ENCODE data around the gene CFAP58.
A peak's percentile ranks its signal among the peaks of the same experiment; 100 is the strongest.

The CFAP58 gene, protein sequence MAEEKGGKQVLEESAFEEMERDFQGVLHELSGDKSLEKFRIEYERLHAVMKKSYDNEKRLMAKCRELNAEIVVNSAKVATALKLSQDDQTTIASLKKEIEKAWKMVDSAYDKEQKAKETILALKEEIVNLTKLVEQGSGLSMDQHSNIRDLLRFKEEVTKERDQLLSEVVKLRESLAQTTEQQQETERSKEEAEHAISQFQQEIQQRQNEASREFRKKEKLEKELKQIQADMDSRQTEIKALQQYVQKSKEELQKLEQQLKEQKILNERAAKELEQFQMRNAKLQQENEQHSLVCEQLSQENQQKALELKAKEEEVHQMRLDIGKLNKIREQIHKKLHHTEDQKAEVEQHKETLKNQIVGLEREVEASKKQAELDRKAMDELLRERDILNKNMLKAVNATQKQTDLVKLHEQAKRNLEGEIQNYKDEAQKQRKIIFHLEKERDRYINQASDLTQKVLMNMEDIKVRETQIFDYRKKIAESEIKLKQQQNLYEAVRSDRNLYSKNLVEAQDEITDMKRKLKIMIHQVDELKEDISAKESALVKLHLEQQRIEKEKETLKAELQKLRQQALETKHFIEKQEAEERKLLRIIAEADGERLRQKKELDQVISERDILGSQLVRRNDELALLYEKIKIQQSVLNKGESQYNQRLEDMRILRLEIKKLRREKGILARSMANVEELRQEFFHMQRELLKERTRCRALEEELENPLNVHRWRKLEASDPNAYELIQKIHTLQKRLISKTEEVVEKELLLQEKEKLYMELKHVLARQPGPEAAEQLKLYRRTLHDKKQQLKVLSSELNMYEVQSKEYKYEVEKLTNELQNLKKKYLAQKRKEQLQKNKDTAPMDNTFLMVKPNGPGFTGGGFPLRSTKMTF

DNA sequence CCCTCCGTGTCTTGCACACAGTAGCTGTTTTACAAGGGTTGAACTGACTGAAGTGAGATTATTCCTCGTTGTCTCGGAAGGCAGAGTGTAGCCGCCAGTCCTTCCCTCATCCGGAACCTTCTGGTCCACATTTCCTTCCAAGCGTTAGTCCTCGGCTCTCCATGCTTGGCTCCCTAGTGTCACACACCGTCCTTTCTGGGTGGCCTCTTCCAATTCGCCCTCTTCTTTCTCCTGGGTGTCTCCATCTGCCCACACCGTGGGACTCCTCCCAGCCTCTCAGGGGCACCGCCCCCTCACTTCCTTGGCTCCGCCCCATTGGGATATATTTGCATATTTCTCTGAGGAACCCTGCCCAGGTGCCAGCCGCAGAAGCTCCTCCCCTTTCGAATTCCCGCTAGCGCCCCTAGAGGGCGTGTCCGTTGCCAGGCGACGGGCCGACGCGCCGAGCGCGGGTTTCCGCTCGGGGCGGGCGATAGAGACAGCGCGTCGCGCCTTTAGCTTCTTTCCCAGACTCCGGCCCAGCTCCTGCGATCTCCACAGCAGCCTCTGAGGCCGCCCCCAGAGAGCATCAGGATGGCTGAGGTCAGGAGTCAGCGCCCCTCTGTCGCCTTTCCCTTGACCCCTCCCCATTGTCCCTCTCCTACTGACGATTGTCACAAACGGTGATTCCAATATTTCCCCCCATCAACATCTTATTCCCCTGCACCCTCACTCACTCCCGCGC is at the start of gene CFAP58:
Gene CFAP58 (plus strand): TSS at position 509 of the 724 bp plus-strand sequence. CDS start 65 bp downstream, at position 574.
- peak in 55 of 56 donors; percentile 35 to 94 (median 80) for DNase-seq

DNA sequence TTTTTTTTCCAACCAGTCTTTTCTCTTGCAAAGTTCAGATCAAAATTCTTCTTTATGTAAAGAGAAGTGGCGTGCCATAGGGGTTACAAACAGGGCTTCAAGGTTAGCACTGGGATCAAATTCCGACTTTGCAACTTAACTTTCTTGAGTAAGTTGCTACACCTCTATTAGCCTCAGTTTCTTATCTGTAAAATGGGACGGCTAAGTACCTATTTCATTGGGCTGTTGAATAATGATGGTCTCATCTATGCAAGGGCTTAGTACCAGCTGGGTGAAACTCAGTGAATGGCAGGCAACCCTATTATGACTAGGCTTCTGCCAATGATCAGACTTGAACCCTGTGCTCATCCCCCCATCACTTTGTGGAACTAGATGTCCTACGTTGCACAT is 49.3 kb upstream of the CFAP58 start:
- no peak for DNase-seq

DNA sequence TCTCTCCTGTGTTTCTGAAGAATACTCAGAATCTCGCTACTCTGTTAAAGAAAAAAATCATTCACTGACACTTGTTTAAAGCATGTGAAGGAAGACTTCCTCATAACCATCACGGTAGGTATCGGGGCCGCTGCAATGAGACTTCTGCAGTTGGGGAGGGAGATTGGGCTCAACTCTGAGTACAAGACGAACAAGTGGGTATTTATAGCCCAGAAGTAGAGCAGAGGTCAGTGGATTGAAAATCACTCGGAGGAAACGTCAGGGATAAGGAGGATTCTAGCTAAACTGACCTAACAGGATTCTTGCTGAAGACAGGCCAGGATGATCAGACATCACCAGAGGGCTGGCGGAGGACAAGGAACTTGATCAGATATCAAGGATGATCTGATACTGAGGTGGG is 48.7 kb upstream of the CFAP58 start:
- DNase-seq = no peak

DNA sequence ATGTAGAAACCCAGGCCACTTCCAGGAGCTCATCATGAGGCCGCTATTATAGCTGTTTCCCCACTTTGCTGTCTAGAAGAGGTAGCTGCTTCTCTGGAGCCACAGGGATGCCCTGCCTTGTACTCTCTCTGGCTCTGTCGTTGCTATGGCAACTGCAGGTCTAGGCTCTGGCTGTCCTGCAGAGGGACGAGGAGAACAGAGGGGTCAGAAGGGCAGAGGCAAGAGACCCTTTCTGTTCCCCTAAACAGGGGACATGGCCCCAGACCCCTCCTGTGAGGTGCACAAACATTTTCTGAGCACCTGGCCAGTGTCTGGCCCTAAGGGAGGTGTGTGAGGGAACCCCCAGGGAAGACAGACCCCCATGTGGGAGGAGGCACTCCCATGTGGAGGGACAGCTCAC is 46.7 kb upstream of the CFAP58 start:
- DNase-seq = no peak

DNA sequence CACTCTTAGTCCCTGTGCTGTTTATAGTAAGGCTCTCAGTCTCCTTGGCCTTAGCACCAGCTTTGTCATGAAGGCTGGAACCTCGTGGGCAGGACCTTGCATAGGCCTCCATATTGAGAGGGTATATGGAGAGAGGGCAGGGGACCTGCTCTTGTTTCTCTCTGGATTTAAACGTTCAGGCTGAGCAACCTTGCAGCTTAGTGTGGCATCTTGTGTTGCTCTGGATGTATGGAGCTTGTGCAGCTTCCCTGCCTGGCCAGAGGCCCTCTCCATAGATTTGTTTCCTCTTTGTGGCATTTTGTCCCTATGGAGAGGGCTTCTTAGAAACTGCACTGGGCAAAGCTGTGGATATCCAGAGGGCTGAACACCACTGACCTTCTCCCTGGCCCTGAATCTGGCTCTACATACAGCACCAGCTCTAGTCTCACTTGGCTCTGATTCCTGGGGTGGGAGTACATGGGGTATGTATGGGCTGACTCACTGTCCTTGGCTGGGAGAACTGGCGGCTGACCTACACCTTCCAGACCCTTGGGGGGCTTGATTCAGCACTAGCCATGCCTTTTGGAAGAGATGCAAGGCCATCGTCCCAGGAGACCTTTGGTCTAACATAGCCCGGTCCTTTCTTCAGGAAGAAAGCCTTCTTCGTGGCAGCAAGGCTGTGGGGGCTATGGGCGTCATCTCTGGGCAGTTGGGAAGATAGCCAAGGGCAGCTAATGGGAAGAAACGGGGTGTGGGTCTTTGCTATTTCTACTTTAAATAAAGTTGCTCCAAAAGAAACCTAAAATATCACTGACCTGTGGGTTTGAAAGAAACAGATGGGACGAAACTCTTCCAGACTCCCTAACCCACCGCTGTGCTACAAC is 45.8 kb upstream of the CFAP58 start:
- no peak for DNase-seq

DNA sequence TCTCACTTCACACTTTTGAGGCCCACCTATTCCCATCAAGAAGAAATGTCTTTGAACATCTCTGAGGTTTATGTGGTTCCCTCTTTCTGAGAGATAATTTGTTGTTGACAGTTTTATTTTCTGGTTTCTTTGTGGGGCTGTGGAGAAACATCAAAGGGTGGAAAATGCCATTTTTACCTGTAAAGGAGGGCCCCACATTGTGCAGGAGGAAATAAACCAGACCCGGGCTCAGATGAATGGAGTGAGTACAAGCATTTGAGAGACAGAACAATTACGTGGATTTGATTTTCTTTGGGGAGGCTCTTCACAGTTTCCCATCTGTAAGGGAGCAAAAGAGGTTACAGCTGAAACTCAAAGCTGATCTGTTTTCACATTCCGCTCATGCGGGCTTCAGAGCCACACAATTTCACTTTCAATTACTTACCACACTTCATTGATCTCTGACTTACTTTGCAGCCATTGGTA is 45.2 kb upstream of the CFAP58 start:
- DNase-seq = no peak

DNA sequence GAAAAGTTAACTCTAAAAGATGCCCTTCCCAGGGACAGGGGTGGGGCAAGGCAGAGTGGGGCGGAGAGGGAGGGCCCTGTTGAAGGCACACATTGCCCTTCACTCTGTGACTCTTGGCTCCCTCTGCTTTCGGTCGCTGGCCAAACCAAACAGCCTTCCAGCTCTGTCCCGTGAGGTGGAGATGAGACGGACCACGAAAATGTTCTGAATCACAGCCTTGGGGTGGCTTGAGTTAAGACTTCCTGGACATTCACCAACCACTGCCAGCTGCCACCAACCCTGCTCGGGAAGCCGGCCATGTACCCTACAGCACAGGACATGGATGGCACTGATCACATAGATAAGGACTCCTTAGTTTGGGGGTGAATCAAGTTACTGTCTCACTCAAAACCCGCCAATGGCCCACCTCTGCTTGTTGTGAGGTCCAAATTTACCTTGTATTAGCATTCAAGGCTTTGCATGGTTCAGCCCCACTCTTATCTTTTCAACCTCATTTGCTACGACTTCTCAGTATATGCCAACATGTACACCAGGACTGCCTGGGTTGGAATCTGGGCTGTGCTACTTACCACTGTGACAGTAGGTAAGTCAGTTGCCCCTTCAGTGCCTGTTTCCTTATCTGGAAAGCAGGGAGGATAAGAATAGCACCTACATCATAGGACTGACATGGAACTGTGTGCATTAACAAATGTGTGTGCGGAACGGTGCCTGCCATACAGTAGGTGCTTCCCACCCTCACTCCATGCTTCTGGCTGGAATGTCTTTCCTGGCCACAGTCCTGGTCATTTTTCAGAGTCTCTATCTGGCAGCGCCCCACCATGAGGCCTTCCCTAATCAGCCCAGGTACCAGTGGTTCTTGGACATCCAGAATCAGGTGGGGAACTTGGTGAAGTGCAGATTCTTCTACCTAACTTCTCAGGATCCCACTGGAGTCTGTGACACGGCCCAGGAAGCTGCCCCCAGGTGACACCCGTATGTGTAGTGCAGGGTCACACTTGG is 43.4 kb upstream of the CFAP58 start:
- peak in 1 of 56 donors; percentile 6 for DNase-seq

DNA sequence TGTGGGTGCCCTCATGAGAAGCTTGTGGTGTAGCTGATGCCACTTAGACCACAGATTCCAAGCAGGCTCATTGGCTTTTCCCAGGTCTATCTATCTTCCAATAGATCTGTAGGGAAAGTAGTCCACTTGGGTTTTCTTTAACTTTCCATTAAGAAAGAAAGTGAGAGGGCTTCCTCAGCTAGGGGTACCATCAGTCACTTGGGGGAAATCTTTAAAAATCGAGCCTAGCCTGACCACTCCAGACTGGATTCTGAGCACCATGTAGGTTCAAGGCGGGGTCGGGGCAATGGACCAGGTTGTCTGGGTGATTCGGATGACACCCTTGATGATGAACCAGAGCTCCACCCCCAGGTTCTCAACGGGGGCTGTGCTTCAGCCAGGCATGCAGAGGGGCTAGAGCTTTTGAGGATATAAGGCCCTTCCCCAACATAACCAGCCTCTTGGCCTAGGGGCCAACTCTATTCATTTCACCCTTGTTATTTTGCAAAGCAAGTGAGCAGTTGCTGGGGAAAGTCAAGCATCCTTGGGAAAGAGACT is 42.4 kb upstream of the CFAP58 start:
- no peak for DNase-seq

DNA sequence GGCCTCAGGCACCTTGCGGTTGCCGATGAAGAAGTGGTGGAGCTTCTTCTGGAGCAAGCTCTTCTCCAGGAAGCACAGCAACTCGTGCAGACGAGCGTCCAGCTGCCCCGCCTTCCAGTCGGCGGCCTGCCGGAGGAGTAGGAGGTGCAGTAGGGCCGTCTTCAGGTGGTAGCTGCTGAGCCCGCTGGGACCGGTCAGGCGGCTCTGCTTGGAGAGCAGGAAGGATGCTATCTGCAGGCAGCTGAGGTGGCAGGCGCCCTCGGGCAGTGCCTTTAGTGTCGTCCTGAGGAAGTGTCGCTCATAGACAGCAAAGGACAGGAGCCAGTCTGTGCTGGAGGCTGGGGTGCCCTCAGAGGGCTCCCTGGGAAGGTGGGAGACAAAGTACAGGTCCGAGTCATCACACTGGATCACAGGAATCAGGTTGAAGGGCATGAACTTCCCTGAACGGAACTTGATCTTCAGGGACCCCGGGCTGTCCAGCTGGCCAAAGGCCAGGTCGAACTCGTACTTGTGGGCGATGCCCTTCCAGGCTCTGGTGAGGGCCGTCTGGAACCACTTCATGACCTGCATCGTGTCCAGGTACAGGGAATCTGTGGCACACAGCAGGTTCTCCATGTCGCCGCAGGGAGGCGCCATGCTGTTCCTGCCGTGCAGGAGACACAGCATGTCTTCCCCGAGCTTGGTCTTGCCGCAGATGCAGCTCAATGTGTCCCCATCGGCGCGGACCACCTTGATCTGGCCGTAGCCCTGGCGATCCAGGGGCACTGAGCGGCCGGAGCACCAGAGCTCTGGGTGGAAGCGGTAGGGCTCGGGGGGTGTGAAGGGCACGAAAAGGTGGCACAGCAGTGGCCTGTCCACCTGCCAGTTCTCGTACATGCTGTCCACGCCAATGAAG is 38.8 kb upstream of the CFAP58 start:
- DNase-seq = no peak

DNA sequence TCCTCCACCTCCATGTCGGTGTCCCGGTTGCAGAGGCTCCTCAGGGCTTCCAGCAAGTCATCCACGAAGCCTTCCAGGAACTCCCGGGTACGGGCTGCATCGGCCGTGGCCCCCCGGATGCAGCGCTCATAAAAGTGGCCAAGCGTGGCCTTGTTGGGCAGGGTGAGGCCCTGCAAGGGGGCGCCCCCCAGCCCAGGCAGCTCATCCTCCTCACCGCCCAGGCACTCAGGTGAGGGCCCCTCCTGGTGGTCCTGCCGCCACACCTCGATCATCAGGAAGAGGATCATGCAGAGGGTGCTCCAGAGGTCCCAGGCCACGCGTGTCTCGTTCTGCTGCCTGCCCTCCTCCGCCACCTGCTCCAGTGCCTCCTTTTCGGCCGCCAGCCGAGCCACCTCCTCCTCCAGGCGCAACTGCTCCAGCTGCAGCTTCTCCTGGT is 38.1 kb upstream of the CFAP58 start:
- no peak for DNase-seq

DNA sequence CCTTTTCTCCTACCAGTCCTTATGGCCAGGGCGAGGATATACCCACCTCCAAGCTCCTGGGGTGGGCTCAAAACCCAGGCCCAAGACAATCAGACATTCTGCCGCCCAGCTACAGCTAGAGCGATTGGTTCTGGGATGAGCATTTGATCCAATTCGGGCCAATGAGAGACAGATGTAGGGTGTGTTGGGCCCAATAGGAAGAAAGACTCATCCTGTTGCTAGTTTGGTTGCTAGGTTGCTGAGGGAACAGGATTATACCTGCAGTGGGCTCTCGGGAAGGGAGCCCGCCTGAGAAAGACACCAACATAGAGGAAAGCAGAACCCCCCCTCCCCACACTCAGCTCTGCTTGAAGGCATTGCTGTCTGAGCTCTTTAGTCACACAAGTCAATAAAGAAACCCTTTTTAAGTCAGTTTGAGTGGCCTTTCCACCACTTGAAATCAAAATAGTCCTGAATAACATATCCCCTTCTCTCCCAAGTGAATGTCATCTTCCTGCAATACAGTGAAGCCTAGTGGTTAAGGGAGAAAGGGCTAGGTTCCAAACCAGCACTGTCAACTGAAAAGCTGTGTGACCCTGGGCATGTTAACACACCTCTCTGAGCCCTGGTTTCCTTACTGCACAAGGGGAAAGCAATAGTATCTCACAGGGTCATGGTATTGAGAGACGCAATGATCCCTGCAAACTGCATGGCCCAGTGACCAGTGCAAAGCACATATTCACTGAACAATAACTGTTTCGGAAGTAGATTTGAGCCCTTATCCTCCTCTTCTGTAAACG is 37.1 kb upstream of the CFAP58 start:
- DNase-seq = no peak

DNA sequence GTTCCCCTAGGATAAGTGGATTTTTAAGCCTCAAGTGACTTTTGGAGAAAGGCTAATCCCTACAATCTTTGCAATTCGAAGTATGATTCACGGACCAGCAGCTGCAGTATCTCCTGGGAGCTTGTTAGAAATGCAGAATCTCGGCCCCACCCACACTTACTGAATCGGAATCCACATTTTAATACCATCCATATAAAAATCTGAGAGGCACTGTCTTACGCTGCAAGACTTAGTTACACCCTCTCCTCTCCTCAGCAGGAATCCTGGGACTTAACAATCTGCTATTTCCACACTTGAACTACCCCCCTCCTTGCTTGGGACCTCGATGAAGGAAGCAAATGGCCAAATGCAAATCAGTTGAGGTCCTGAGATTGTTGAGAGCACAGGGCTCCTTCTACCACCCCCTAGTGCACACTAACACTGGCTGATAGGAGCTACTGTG is 36.3 kb upstream of the CFAP58 start:
- DNase-seq = peak in 10 of 56 donors; percentile 19 to 76 (median 36)

DNA sequence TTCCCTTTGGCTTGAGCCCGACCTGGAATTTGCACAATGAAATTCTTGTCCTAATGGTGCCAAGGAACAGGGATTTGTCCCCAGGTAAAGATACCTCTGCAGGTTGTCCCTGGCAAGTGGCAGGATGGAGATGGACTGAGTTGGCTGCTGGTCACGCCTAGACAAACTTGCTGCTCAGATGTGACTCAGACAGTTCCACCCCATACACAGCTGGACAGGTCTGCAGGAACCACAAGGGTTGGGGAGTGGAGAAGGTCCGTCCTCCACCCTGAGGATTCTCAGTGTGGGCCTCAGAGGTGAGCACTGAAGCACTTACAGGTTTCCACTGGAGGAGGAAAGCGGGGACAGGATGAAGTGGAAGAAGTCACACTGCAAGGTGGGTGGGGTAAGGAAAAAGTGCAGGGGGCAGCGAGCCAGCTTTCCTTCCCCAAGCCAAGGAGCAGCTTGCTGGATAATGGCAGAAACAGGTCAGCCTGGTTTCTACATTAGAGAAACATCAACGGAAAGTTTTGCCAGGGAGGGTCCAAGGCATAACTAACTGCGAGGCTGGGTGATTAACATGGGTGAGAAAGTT is 35.8 kb upstream of the CFAP58 start:
- no peak for DNase-seq

DNA sequence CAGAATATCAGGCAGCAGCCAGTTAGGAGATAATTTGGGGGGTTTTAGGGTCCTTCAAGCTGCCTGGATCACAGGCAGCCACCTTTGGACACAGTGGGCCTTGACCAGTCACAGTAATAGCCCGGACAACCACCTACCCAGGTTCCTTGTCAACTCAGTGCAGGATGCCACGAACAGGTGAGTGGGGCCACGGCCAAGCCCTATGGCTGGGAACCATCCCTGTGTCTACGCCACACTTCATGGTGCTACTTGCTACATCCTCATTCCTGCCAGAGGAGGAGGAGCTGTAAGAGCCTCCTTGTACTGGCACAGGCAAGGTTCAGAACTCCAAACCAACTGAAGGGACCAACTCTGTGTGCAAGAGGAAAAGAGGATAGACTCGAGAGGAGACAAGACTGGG is 35.3 kb upstream of the CFAP58 start:
- no peak for DNase-seq

DNA sequence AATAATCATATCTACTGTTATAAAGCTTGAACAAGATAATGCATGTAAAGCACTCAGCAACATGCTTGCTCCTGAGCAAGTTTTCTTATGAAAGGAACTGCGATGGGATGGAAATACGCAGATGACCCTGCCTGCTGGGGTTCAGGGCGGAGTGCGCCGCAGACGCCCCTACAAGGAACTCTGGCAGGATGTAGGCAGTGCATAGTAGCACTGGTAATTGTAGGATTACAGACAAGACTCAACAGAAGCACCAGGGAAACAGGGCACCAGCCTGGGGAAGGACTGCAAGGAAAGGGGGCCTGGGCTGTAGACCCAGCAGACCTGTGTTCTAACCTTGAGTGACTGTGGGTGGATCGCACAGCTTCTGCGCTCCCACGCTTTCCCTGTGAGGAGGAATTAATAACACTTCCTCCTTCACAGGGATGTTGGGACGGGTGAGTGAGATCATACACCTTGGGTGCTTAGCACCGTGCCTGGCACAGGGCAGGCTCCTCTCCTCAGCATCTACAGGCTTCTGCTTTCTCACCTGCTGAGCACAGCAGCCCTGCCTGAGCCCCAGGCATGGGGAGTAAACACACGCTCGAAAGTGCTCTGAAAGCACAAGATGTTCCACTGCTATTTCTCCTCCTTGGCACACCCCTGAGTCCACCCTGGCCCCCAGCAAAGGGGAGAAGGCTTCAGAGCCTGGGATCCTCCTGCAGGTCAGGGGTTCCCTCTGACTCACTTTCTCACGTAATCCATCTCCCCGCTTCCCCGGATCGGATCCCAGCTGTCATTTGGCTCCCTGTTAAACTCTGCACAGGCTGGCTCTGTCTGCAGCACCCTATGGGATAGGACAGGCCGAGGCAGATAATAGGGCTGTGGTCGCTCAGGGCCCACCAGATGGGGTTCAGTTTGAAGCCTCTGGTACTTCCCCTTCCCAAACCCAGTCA is 34.6 kb upstream of the CFAP58 start:
- DNase-seq = peak in 16 of 56 donors; percentile 8 to 65 (median 38)
